PC-3 (cell line): ENCODE results near the gene RALGPS1.

Experiments used
- CTCF ChIP-seq: fragments of 300-600 bp; sonication (generic); conservative IDR thresholded peaks from 2 replicates; pipeline ENCODE4 v1.5.1; 2017; ENCODE audit warnings: antibody characterized with exemption, low read depth, mild to moderate bottlenecking, low read length
- EZH2 ChIP-seq: fragments of 300-600 bp; sonication (generic); IDR thresholded peaks from one replicate; pipeline ENCODE4 v1.6.1; 2017; ENCODE audit warnings: antibody characterized with exemption, mild to moderate bottlenecking, low read length; ENCODE audit not compliant: unreplicated experiment
- EZH2phosphoT487 ChIP-seq: fragments of 300-600 bp; sonication (generic); IDR thresholded peaks from 2 replicates; pipeline ENCODE4 v1.6.1; 2018; ENCODE audit warnings: mild to moderate bottlenecking, antibody characterized with exemption, low read length, borderline replicate concordance

DNA sequence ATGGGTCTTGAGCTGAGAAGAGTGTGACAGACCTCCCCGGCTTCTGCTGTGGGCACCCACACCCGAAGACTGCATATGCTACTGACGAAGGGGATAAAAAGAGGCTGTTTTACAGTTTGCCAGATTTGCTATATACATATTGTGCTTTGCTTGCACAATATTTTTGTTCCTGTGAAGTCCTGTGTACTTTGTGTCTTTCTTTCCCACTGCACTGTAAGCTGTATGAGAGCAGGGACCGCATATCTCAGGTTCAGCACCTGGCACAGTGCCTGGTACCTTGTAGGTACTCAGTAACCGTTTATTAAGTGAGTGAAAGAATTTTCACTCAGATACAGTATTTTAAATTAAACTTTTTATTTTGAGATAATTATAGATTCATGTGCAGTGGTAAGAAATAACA lies 341.7 kb downstream of the RALGPS1 start:
- no peak for TF ChIP-seq CTCF
- no peak for TF ChIP-seq EZH2
- TF ChIP-seq EZH2phosphoT487 = no peak
